ENCODE measurements around the gene TESPA1. TPM values are rescaled to one million over a fixed set of nuclear protein-coding genes. Genes with fewer than 3 reads are reported as not detected.

The TESPA1 gene
- polyA plus RNA-seq, 1 donor from 2014 or later = not detected

DNA sequence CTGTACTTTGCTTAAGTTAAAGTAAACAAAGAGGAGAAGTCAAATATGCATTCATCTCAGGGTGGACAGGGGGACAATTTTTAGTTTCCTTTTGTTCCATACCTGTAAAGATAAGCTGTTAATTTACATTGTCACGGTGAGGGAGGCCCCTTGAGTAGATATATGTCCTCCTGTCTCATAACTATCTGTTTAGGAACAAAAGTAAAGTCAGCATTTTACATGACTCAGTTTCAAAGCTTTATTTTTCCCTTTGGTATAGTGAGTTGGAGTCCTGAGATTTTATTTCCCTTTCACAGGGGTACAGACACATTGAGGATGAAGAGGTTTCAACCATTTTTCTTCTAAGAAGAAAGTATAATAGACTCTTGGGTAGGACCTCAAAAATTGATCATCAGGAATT is 50.1 kb downstream of the TESPA1 start:
- no peak overlapping the region for H3K4me2 ChIP-seq (ENCODE audit: low read length)
- TF ChIP-seq POLR2AphosphoS5 (IDR thresholded peaks at IDR 0.05) = no peak
- no peak for TF ChIP-seq SMC3 (conservative IDR thresholded peaks at IDR 0.05; ENCODE audit: poor library complexity)
- no peak for TF ChIP-seq REST (IDR thresholded peaks at IDR 0.05; ENCODE audit: borderline replicate concordance)
- TF ChIP-seq EZH2 (IDR thresholded peaks at IDR 0.05; ENCODE audit: borderline replicate concordance, insufficient read depth, low read length, poor library complexity, severe bottlenecking) = no peak
- TF ChIP-seq, protein P1, sequence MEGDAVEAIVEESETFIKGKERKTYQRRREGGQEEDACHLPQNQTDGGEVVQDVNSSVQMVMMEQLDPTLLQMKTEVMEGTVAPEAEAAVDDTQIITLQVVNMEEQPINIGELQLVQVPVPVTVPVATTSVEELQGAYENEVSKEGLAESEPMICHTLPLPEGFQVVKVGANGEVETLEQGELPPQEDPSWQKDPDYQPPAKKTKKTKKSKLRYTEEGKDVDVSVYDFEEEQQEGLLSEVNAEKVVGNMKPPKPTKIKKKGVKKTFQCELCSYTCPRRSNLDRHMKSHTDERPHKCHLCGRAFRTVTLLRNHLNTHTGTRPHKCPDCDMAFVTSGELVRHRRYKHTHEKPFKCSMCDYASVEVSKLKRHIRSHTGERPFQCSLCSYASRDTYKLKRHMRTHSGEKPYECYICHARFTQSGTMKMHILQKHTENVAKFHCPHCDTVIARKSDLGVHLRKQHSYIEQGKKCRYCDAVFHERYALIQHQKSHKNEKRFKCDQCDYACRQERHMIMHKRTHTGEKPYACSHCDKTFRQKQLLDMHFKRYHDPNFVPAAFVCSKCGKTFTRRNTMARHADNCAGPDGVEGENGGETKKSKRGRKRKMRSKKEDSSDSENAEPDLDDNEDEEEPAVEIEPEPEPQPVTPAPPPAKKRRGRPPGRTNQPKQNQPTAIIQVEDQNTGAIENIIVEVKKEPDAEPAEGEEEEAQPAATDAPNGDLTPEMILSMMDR (IDR thresholded peaks at IDR 0.05; ENCODE audit: poor library complexity, severe bottlenecking) = no peak

GRCh38 chr12:54933376-54933775 is 51.2 kb downstream of the TESPA1 start:
- H3K4me3 ChIP-seq (ENCODE audit: low read length) = no peak overlapping the region
- no peak overlapping the region for H2AFZ ChIP-seq (ENCODE audit: low read depth, low read length)
- no peaks in the 10 kb centered on the region for H3K27me3 ChIP-seq (ENCODE audit: insufficient read depth, low read depth, low read length)
- TF ChIP-seq MXI1 (conservative IDR thresholded peaks at IDR 0.05; ENCODE audit: poor library complexity, severe bottlenecking) (no peak), RAD21 (conservative IDR thresholded peaks at IDR 0.05) (no peak), REST (IDR thresholded peaks at IDR 0.05; ENCODE audit: borderline replicate concordance) (no peak), POLR2AphosphoS5 (IDR thresholded peaks at IDR 0.05) (no peak), EZH2 (IDR thresholded peaks at IDR 0.05; ENCODE audit: borderline replicate concordance, insufficient read depth, low read length, poor library complexity, severe bottlenecking) (no peak), SMC3 (conservative IDR thresholded peaks at IDR 0.05; ENCODE audit: poor library complexity) (no peak), EP300 (conservative IDR thresholded peaks at IDR 0.05; ENCODE audit: poor library complexity, severe bottlenecking) (no peak)
- TF ChIP-seq, protein P1 (IDR thresholded peaks at IDR 0.05; ENCODE audit: poor library complexity, severe bottlenecking) = no peak
- no peaks in the 10 kb centered on the region for H3F3A ChIP-seq (ENCODE audit: insufficient read depth, low read length, poor library complexity, severe bottlenecking)
- no peaks in the 10 kb centered on the region for H3K9me2 ChIP-seq (ENCODE audit: insufficient read depth, low read length)
- H3K9me3 ChIP-seq (ENCODE audit: low read length) = no peaks in the 10 kb centered on the region
- H3K4me2 ChIP-seq (ENCODE audit: low read length) = no peak overlapping the region
- H3K9ac ChIP-seq (ENCODE audit: low read length) = no peak overlapping the region
- no peak overlapping the region for H3K27ac ChIP-seq (ENCODE audit: low read length)
- no peaks in the 10 kb centered on the region for H3K36me3 ChIP-seq (ENCODE audit: insufficient read depth, low read length)
- no peaks in the 10 kb centered on the region for H3K79me2 ChIP-seq (replicated peaks; ENCODE audit: insufficient read depth, low read length)
- H4K20me1 ChIP-seq (ENCODE audit: insufficient read depth) = no peaks in the 10 kb centered on the region

More for the DNA sequence above, 50.1 kb downstream of the TESPA1 start:
- Histone ChIP-seq H2AFZ (ENCODE audit: low read depth, low read length) (no peak overlapping the region), H3K27me3 (ENCODE audit: insufficient read depth, low read depth, low read length) (no peaks in the 10 kb centered on the region), H3K4me3 (ENCODE audit: low read length) (no peak overlapping the region), H3K9ac (ENCODE audit: low read length) (no peak overlapping the region), H4K20me1 (ENCODE audit: insufficient read depth) (no peaks in the 10 kb centered on the region), H3K36me3 (ENCODE audit: insufficient read depth, low read length) (no peaks in the 10 kb centered on the region), H3K9me2 (ENCODE audit: insufficient read depth, low read length) (no peaks in the 10 kb centered on the region), H3K79me2 (replicated peaks; ENCODE audit: insufficient read depth, low read length) (no peaks in the 10 kb centered on the region), H3K9me3 (ENCODE audit: low read length) (no peaks in the 10 kb centered on the region), H3K27ac (ENCODE audit: low read length) (no peak overlapping the region), H3F3A (ENCODE audit: insufficient read depth, low read length, poor library complexity, severe bottlenecking) (no peaks in the 10 kb centered on the region)

Data from neural cell (in vitro differentiated cells).